ENCODE results near the gene CCDC50. TPM values are rescaled to one million over a fixed set of nuclear protein-coding genes. Genes with fewer than 3 reads are reported as not detected.

Gene CCDC50, protein sequence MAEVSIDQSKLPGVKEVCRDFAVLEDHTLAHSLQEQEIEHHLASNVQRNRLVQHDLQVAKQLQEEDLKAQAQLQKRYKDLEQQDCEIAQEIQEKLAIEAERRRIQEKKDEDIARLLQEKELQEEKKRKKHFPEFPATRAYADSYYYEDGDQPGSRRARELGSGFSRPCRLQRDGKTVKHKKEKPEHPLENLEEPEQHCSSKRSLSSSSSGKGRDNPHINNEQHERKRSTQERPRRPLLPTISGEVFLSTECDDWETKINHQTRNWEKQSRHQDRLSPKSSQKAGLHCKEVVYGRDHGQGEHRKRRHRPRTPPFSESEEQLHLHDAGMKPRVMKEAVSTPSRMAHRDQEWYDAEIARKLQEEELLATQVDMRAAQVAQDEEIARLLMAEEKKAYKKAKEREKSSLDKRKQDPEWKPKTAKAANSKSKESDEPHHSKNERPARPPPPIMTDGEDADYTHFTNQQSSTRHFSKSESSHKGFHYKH
- polyA plus RNA-seq: 41.1 to 54.8 TPM (median 43.7 TPM) in 3 replicates
- polyA plus RNA-seq (2011; ENCODE audit: low read depth): 138 TPM
- polyA plus RNA-seq (2011; cell fraction: cytosol; rRNA removed): 48.6 and 68.7 TPM in 2 replicates
- polyA plus RNA-seq (2011; cell fraction: nucleus; rRNA removed): 50.4 and 61.9 TPM in 2 replicates
- polyA plus RNA-seq (2012; ENCODE audit: low replicate concordance): 40.8 and 42.9 TPM in 2 replicates
- polyA minus RNA-seq: 7.0 to 39.0 TPM (median 24.9 TPM) in 3 replicates
- polyA minus RNA-seq (2011; cell fraction: cytosol; rRNA and poly(A)+ RNA removed): 49.5 TPM
- 39.3 and 67.6 TPM in 2 replicates for polyA minus RNA-seq (2011; cell fraction: nucleus; rRNA and poly(A)+ RNA removed)

DNA sequence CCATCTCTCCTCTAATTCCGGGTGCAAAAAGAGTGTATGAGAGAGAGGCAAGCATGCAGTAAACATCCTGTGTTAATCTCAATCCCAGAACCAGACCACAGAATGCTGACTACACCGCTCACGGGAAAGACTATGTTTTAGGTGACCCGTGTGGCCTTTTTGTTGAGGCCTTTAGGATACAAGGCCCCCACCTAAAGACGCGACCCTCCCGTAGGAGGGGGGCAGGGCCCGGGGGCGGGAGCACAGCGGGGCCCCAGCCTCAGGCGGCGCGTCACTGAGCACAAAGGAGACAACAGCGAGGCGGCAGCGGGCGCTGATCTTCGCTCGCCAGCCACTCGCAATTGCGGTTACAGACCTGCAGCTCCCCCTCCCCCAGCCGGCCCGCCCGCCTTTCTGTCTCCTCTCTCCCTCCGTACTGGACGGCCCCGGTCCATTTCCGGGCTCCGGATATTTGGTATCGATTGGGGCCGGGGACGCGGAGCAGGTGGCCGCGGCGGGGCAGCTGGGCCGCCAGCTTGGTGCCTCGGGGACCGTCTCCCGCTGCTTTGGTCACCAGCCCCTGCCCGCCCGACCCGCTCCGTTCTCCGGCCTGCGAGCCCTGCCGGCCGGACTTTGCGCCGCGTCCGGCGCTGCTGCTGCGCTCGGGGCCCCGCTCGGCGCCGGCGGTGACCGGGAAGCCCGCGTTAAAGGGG, at the start of gene CCDC50:
Gene CCDC50, plus strand, starts transcription at position 433 of the 692 bp plus-strand sequence. CDS start 281 bp downstream, outside the sequence.
- H3K9ac ChIP-seq (ENCODE audit: control insufficient read depth, extremely low read depth, insufficient read depth, low read length): peak within 1 kb of the TSS; percentile 91
- no peak for FAIRE-seq
- dilution Hi-C loops (cut with MboI; ENCODE audit: extremely low pct_ligation_motif_present, low sequenced_read_pairs): no loop called here
- peak within 1 kb of the TSS; percentile 88 to 95 (median 89) for H3K4me3 ChIP-seq (ENCODE audit: control insufficient read depth in 2 of 3, extremely low read depth in 1 of 3, insufficient read depth in 2 of 3, low read depth in 1 of 3, low read length in 3 of 3)
- H3K27ac ChIP-seq (ENCODE audit: control insufficient read depth, insufficient read depth, low read length): peak within 1 kb of the TSS; percentile 90
- no peaks in the 10 kb centered on the region for H3K36me3 ChIP-seq (ENCODE audit: control insufficient read depth in 2 of 2, extremely low read depth in 1 of 2, insufficient read depth in 2 of 2, low read length in 2 of 2)
- H3K4me1 ChIP-seq (ENCODE audit: control insufficient read depth, extremely low read depth, insufficient read depth, low read length): peaks cover 16% of the 10 kb centered on the region
- H4K20me1 ChIP-seq (ENCODE audit: control insufficient read depth, extremely low read depth, insufficient read depth, low read length): no peaks in the 10 kb centered on the region
- no peak for TF ChIP-seq EZH2 (IDR thresholded peaks at IDR 0.05; ENCODE audit: low read length)
- TF ChIP-seq, protein P1, sequence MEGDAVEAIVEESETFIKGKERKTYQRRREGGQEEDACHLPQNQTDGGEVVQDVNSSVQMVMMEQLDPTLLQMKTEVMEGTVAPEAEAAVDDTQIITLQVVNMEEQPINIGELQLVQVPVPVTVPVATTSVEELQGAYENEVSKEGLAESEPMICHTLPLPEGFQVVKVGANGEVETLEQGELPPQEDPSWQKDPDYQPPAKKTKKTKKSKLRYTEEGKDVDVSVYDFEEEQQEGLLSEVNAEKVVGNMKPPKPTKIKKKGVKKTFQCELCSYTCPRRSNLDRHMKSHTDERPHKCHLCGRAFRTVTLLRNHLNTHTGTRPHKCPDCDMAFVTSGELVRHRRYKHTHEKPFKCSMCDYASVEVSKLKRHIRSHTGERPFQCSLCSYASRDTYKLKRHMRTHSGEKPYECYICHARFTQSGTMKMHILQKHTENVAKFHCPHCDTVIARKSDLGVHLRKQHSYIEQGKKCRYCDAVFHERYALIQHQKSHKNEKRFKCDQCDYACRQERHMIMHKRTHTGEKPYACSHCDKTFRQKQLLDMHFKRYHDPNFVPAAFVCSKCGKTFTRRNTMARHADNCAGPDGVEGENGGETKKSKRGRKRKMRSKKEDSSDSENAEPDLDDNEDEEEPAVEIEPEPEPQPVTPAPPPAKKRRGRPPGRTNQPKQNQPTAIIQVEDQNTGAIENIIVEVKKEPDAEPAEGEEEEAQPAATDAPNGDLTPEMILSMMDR (optimal IDR thresholded peaks at IDR 0.05 in 1 of 3, IDR thresholded peaks at IDR 0.05 in 1 of 3, conservative IDR thresholded peaks at IDR 0.05 in 1 of 3; ENCODE audit: extremely low read depth in 1 of 3, insufficient read depth in 2 of 3, low read length in 3 of 3): no peak
- no peak for DNase-seq (ENCODE audit: low read depth, low spot score)
- peak within 1 kb of the TSS; percentile 91 for H3K4me2 ChIP-seq (ENCODE audit: control insufficient read depth, extremely low read depth, insufficient read depth, low read depth, low read length)
- peak within 1 kb of the TSS; percentile 81 for H2AFZ ChIP-seq (ENCODE audit: control insufficient read depth, low read length)
- no peaks in the 10 kb centered on the region for H3K9me3 ChIP-seq (ENCODE audit: control insufficient read depth, low read depth, low read length)
- H3K9me1 ChIP-seq (ENCODE audit: control insufficient read depth, extremely low read depth, insufficient read depth, low read length): no peaks in the 10 kb centered on the region
- no peaks in the 10 kb centered on the region for H3K27me3 ChIP-seq (ENCODE audit: control insufficient read depth, extremely low read depth, insufficient read depth, low read length)
- H3K79me2 ChIP-seq (ENCODE audit: control insufficient read depth, insufficient read depth, low read length): peaks cover 46% of the 10 kb centered on the region

DNA sequence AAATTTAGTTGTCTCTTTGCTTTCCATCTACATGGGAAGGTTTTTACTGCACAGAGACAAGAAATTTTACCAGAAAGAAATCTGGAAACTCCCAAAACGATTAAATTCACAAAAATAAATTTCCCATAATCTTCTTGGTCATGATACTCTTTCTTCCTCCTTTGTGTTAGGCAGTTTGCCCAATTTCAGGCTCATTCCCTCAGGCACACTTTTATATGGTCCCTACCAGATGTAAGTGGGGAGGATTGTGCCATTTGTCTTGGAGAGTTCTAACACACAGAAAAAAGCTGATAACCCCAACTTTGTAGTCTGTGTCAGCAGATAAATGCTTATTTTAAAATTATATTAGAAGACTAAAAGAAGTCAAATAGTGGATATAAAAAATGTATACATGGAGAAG, 49.1 kb upstream of the CCDC50 start:
- Histone ChIP-seq H3K79me2 (ENCODE audit: control insufficient read depth, insufficient read depth, low read length) (no peaks in the 10 kb centered on the region), H3K4me1 (ENCODE audit: control insufficient read depth, extremely low read depth, insufficient read depth, low read length) (no peaks in the 10 kb centered on the region), H3K27me3 (ENCODE audit: control insufficient read depth, extremely low read depth, insufficient read depth, low read length) (no peaks in the 10 kb centered on the region), H3K9me1 (ENCODE audit: control insufficient read depth, extremely low read depth, insufficient read depth, low read length) (no peaks in the 10 kb centered on the region), H3K36me3 (ENCODE audit: control insufficient read depth in 2 of 2, extremely low read depth in 1 of 2, insufficient read depth in 2 of 2, low read length in 2 of 2) (no peaks in the 10 kb centered on the region), H3K4me2 (ENCODE audit: control insufficient read depth, extremely low read depth, insufficient read depth, low read depth, low read length) (no peak overlapping the region), H3K27ac (ENCODE audit: control insufficient read depth, insufficient read depth, low read length) (no peak overlapping the region), H2AFZ (ENCODE audit: control insufficient read depth, low read length) (no peak overlapping the region), H3K9me3 (ENCODE audit: control insufficient read depth, low read depth, low read length) (no peaks in the 10 kb centered on the region), H3K9ac (ENCODE audit: control insufficient read depth, extremely low read depth, insufficient read depth, low read length) (no peak overlapping the region), H4K20me1 (ENCODE audit: control insufficient read depth, extremely low read depth, insufficient read depth, low read length) (no peaks in the 10 kb centered on the region), H3K4me3 (ENCODE audit: control insufficient read depth in 2 of 3, extremely low read depth in 1 of 3, insufficient read depth in 2 of 3, low read depth in 1 of 3, low read length in 3 of 3) (no peak overlapping the region)
- dilution Hi-C loops (cut with MboI; ENCODE audit: extremely low pct_ligation_motif_present, low sequenced_read_pairs): no loop called here
- no peak for TF ChIP-seq EZH2 (IDR thresholded peaks at IDR 0.05; ENCODE audit: low read length)
- TF ChIP-seq, protein P1 (optimal IDR thresholded peaks at IDR 0.05 in 1 of 3, IDR thresholded peaks at IDR 0.05 in 1 of 3, conservative IDR thresholded peaks at IDR 0.05 in 1 of 3; ENCODE audit: extremely low read depth in 1 of 3, insufficient read depth in 2 of 3, low read length in 3 of 3): no peak
- FAIRE-seq (no peak), DNase-seq (ENCODE audit: low read depth, low spot score) (no peak)
